ENCODE data around the gene PTCH1. TPM values are rescaled to one million over a fixed set of nuclear protein-coding genes. Genes with fewer than 3 reads are reported as not detected.

PTCH1 gene
- total and polyA plus RNA-seq, 2 donors (not counting 1 experiment from before 2014, with no cell fraction given) = 3.3 to 20.1 TPM

- no peaks in the 10 kb centered on the region for H3K79me2 ChIP-seq (ENCODE audit: control insufficient read depth, insufficient read depth, low read length)
- no peak overlapping the region for H3K27ac ChIP-seq (ENCODE audit: insufficient read depth, low read length)
- H3K4me2 ChIP-seq (ENCODE audit: extremely low read depth, insufficient read depth, low read length) = no peak overlapping the region
- no peaks in the 10 kb centered on the region for H3K27me3 ChIP-seq (ENCODE audit: control insufficient read depth, insufficient read depth, low read length)
- no peak overlapping the region for H3K9ac ChIP-seq (ENCODE audit: insufficient read depth, low read length)
- H3K36me3 ChIP-seq (ENCODE audit: control insufficient read depth, insufficient read depth, low read length) = peaks cover 7% of the 10 kb centered on the region
- H3K4me1 ChIP-seq (ENCODE audit: control insufficient read depth, extremely low read depth, insufficient read depth, low read length) = no peaks in the 10 kb centered on the region
- TF ChIP-seq EZH2 (IDR thresholded peaks at IDR 0.05; ENCODE audit: low read length, missing control alignments) = no peak
- TF ChIP-seq, protein P1, sequence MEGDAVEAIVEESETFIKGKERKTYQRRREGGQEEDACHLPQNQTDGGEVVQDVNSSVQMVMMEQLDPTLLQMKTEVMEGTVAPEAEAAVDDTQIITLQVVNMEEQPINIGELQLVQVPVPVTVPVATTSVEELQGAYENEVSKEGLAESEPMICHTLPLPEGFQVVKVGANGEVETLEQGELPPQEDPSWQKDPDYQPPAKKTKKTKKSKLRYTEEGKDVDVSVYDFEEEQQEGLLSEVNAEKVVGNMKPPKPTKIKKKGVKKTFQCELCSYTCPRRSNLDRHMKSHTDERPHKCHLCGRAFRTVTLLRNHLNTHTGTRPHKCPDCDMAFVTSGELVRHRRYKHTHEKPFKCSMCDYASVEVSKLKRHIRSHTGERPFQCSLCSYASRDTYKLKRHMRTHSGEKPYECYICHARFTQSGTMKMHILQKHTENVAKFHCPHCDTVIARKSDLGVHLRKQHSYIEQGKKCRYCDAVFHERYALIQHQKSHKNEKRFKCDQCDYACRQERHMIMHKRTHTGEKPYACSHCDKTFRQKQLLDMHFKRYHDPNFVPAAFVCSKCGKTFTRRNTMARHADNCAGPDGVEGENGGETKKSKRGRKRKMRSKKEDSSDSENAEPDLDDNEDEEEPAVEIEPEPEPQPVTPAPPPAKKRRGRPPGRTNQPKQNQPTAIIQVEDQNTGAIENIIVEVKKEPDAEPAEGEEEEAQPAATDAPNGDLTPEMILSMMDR (conservative IDR thresholded peaks at IDR 0.05 in 1 of 2, IDR thresholded peaks at IDR 0.05 in 1 of 2; ENCODE audit: low read depth in 1 of 2, low read length in 2 of 2) = no peak
- no peak overlapping the region for H3K4me3 ChIP-seq (replicated peaks in 1 of 4; ENCODE audit: control extremely low read depth in 1 of 4, insufficient read depth in 1 of 4, low read depth in 3 of 4, low read length in 4 of 4)
- no peak overlapping the region for H2AFZ ChIP-seq (ENCODE audit: low read length)
- H4K20me1 ChIP-seq (ENCODE audit: control insufficient read depth, extremely low read depth, insufficient read depth, low read length) = no peaks in the 10 kb centered on the region
- DNase-seq (ENCODE audit: low read depth in 2 of 2) = no peak
- no peaks in the 10 kb centered on the region for H3K9me3 ChIP-seq (ENCODE audit: control insufficient read depth, insufficient read depth, low read depth, low read length)
Measured at GRCh38 chr9:95468791-95469190, 48.0 kb downstream of the PTCH1 start.

DNA sequence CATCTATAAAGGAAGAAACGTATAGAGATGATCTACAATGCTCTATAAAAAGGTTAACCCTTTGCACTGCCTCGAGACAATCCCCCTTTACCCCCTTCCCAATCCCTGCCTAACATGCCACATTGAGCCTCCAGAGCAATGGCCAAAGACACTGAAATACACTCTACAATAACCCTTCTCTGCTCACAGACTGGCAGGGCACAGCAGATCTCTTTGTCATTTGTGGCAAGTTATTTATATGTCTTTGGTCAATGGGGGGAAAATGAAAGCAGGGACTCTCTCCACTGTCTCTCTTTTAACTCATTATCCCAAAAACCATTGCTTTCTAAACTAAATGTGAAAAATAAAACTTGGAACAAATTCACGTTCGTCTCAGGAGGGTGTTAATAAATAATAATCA, 51.7 kb downstream of the PTCH1 start:
- DNase-seq (ENCODE audit: low read depth in 2 of 2) = no peak
- no peak overlapping the region for H3K4me3 ChIP-seq (replicated peaks in 1 of 4; ENCODE audit: control extremely low read depth in 1 of 4, insufficient read depth in 1 of 4, low read depth in 3 of 4, low read length in 4 of 4)
- no peak overlapping the region for H3K9ac ChIP-seq (ENCODE audit: insufficient read depth, low read length)
- H2AFZ ChIP-seq (ENCODE audit: low read length) = no peak overlapping the region
- no peaks in the 10 kb centered on the region for H4K20me1 ChIP-seq (ENCODE audit: control insufficient read depth, extremely low read depth, insufficient read depth, low read length)
- H3K79me2 ChIP-seq (ENCODE audit: control insufficient read depth, insufficient read depth, low read length) = no peaks in the 10 kb centered on the region
- peaks cover 17% of the 10 kb centered on the region for H3K4me1 ChIP-seq (ENCODE audit: control insufficient read depth, extremely low read depth, insufficient read depth, low read length)
- no peak overlapping the region for H3K27ac ChIP-seq (ENCODE audit: insufficient read depth, low read length)
- TF ChIP-seq, protein P1 (conservative IDR thresholded peaks at IDR 0.05 in 1 of 2, IDR thresholded peaks at IDR 0.05 in 1 of 2; ENCODE audit: low read depth in 1 of 2, low read length in 2 of 2) = no peak
- TF ChIP-seq EZH2 (IDR thresholded peaks at IDR 0.05; ENCODE audit: low read length, missing control alignments) = no peak
- no peaks in the 10 kb centered on the region for H3K9me3 ChIP-seq (ENCODE audit: control insufficient read depth, insufficient read depth, low read depth, low read length)
- H3K36me3 ChIP-seq (ENCODE audit: control insufficient read depth, insufficient read depth, low read length) = peaks cover 9% of the 10 kb centered on the region
- no peak overlapping the region for H3K4me2 ChIP-seq (ENCODE audit: extremely low read depth, insufficient read depth, low read length)
- H3K27me3 ChIP-seq (ENCODE audit: control insufficient read depth, insufficient read depth, low read length) = no peaks in the 10 kb centered on the region

DNA sequence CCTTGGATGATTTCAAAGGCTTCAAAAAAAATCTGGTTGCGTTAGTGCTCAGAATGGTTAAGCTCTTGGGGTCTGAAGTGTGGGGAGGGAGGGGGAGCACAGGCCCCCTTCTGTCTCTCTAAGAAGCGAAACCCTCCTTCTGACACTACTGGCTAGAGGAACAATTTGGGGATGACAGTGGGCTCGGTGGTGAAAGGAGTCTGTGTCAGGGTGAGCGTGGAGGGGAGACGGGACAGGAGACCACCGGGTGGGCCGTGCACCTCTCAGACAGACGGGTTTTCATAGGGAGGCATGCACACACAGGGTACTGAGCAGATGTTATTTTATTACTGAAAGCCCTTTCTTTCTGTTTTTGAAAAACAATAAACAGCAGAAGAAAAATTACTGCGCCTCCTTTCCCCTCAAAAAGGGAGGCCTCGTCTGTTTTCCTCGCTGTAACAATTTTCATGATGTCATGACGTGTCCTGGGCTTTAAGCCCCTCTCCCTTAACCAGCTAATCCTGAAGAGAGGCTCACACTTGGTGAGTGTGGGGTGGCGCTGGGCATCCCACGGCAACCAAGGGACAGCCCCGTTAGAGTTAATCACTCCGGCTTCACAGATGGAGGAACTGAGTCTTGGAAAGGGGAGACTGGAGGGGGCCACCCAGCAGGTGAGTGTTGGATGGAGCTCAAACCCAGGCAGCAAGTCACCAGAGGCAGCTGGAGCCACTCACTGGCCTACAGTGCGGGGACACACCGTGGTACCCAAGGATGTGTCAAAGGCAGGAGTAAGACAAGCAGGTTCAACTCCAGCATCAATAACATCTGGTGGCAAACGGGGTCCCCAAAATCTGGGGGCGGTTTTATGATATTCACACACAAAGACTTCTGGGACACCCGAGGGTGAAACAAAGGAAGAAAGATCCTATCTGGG, 53.4 kb downstream of the PTCH1 start:
- peaks cover 5% of the 10 kb centered on the region for H3K36me3 ChIP-seq (ENCODE audit: control insufficient read depth, insufficient read depth, low read length)
- H3K4me2 ChIP-seq (ENCODE audit: extremely low read depth, insufficient read depth, low read length) = peak overlapping the region; percentile 91
- no peaks in the 10 kb centered on the region for H3K79me2 ChIP-seq (ENCODE audit: control insufficient read depth, insufficient read depth, low read length)
- peak overlapping the region; percentile 36 for H2AFZ ChIP-seq (ENCODE audit: low read length)
- peaks cover 23% of the 10 kb centered on the region for H3K4me1 ChIP-seq (ENCODE audit: control insufficient read depth, extremely low read depth, insufficient read depth, low read length)
- no peak for TF ChIP-seq EZH2 (IDR thresholded peaks at IDR 0.05; ENCODE audit: low read length, missing control alignments)
- TF ChIP-seq, protein P1 (conservative IDR thresholded peaks at IDR 0.05 in 1 of 2, IDR thresholded peaks at IDR 0.05 in 1 of 2; ENCODE audit: low read depth in 1 of 2, low read length in 2 of 2) = no peak
- H3K9me3 ChIP-seq (ENCODE audit: control insufficient read depth, insufficient read depth, low read depth, low read length) = no peaks in the 10 kb centered on the region
- no peaks in the 10 kb centered on the region for H3K27me3 ChIP-seq (ENCODE audit: control insufficient read depth, insufficient read depth, low read length)
- H3K4me3 ChIP-seq (replicated peaks in 1 of 4; ENCODE audit: control extremely low read depth in 1 of 4, insufficient read depth in 1 of 4, low read depth in 3 of 4, low read length in 4 of 4) = peak overlapping the region; percentile 12 to 29 (median 20)
- H3K9ac ChIP-seq (ENCODE audit: insufficient read depth, low read length) = no peak overlapping the region
- DNase-seq (ENCODE audit: low read depth in 2 of 2) = no peak
- H3K27ac ChIP-seq (ENCODE audit: insufficient read depth, low read length) = peak overlapping the region; percentile 45
- no peaks in the 10 kb centered on the region for H4K20me1 ChIP-seq (ENCODE audit: control insufficient read depth, extremely low read depth, insufficient read depth, low read length)

Data from fibroblast of lung (primary cell).